Measurements from ENCODE around the gene EDRF1.

The EDRF1 gene

DNA sequence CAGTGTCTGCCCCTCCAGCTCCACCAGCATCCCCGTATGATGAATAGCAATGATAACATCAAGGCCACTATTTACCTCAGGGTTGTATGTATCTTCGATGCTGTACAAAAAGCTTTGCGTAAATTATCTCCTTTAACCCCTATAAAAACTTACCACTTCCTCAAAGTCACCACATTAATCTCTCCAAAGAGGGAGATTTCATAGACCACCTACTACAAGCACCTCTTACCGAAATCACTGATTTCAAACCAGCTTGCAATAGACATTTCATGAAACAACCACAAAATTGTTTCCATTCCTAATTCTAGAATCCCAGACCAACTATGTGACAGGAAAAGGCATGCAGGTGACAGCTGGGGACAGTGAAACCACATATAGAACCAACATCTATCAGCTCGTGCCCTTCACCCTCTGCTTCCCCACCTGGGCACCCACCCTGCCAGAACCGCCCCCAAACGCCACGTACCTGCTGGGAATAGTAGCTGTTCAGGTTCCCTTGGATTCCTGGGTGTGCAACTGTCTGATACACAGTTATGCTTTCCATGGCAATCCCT lies 76.2 kb downstream of the EDRF1 start:
- no peak for DNase-seq

DNA sequence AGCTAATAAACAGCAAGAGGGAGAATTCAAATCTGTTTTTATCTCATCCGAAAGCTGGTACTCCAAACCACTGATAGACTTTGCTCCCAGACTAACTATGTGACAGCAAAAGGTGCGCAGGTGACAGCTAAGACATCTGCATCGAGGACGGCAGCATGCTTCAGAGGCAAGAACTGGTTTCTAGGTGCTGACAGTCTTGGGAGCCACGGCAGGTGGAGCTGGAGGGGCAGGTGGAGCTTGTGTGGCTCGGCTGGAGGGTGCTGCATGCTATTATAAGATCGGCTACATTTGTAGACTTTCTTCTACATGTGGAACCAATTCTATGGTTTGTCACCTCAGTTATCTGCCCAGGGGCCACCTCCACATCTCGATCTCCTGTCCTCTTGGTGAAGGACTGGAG lies 77.9 kb downstream of the EDRF1 start:
- DNase-seq, result no peak

DNA sequence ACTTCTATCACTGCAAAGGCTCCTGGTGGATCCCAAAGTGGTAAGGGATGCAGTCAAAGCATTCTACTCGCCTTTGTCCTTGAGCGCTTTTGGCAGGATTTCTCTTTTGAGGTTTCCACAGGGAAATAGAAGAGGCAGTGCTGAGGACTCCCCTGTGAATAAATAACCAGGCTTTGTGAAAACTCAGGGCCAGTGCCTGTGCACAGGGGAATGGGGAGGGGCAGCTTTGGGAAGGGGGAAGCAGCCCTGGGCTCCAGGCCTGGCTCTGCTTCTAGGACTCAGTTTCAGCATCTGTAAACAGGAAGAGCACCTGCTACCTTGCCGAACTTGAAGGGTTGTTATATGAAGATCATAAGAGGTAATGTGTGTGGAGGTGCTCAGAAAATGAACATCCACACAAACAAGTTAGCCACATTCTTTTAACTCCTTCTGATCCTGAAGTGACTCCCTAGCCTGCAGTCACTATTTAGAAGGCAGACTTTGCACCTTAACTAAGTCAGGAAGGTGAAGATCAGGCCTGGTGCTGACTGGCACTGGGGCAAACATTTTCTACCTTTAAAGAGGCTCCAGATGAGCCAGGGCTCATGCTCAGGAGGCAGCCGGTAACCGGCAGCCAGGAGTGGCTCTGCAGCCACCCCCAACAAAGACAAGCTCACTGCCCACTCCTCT lies 78.6 kb downstream of the EDRF1 start:
- DNase-seq, result no peak

DNA sequence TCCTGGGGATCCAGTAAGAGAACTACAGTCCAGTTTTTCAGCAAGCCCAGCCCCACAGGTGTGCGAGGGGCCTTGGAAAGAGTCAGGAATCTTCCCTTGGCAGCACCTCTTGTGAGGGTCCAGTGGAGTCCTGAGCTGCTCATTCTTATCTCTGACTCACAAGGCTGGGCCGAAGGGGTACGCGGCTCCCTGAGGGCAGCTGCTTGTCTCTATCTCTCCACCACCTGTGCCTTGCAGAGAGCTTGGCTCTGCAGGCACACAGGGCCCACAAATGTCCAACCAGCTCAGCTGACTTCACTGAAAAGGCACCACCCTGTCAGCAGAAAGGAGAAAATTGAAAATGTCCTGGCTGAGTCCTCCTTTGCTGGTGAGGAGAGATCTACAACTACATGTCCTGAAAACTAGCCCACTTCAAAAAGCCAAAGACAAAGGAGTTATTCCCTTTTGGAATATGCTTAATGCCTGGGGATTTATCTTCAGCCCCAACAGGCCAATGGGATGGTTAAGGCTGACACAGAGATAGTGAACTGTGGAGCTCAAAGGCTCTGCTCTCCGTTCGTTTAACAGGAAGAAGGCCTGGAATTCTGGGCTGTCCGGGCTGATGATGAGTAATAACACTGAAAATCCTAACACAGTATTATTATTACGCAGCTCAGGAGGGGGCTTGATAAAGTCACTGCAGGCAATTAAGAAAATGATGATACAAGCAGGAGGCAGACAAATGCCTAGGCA lies 80.1 kb downstream of the EDRF1 start:
- DNase-seq, result no peak

DNA sequence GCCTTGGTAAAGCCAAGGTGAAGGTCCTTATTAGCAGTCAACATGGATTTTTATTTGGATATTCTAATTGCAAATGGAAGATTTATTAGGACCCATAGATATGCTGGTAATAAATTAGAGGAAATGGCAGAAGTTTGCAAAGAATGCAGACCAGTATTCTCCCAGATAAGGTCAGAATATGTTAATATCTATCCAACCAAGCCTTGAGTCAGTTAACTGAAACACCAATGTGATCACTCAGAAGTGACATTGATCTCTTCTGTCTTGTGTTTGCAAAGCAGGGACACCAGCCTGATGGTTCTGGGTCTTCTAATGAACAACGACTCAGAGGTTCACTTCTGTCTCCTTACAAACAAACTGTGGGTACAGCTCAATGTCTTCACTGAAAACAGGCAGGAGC lies 82.1 kb downstream of the EDRF1 start:
- DNase-seq, result no peak

DNA sequence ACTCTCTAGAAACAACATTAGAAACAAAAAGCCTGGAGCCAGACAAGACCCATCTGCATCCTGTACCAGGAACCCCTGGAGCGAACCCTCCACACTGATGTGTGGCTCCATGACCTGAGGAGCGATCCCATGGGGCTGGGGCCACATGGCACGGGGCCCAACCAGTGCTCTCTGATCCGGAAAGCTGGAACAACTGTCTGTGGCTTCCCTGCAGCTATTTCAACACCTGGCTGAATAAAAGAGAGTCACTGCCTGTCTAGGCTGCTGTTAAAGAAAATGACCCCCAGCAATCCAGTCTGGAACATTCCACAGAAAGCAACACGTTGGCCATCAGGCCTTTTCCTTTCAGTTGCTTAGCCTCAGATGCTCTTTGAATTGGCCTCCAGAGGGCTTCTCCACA lies 82.6 kb downstream of the EDRF1 start:
- no peak for DNase-seq

DNA sequence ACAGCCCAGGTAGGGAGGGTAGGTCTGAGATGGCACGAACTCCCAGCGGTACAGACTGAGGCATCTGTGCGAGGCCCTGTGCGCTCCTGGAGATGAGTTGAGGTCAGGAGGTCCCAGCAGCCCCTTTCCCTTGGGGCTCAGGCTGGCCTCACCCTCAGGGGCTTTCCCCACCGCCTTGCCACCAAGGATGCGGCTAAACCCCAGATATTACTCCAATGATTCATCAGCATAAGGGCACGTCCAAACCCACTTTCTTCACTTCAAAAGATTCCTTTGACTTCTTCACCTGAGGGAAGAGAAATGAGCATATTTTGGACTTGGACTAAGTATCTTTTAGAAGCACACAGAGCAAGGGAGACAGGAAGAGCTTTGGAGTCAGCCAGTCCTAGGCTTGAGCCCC lies 83.2 kb downstream of the EDRF1 start:
- DNase-seq, result no peak

DNA sequence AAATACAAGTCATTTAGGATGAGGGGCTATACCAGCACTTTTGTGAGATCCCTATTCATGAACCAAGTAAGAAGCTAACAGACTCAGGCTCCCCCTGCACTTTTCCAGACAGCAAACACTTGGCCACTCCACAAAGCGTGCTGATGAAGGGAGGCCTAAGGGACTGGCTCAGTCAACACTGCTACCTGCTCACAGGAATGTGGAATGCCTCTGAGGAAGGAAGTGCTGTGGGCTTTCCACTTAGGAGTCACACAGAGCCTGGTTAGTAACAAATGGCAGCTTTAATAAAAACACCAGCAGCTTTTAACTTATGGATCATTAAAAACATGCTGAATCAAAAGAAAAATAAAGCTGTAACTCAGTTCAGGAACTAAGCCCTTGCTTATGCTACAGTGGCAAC lies 88.5 kb downstream of the EDRF1 start:
- no peak for DNase-seq

DNA sequence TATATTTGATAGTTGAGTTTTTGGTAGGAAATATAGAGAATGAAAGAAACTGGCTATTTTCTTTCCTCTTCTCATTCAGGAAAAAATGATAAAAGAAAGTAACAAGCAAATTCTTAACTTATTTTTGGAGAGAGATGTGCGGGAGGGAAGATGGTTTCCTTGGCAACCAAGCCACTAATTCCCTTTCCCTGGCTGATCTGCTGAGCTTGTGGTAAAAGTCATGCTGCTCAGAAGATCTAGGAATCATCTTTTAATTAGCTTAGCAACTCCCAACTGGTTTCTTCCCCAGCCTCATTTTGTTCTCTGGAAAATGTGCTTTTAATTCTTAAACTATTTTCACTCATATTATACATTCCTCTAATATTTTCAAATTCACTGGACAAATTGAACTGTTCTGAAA lies 91.7 kb downstream of the EDRF1 start:
- DNase-seq, result no peak

DNA sequence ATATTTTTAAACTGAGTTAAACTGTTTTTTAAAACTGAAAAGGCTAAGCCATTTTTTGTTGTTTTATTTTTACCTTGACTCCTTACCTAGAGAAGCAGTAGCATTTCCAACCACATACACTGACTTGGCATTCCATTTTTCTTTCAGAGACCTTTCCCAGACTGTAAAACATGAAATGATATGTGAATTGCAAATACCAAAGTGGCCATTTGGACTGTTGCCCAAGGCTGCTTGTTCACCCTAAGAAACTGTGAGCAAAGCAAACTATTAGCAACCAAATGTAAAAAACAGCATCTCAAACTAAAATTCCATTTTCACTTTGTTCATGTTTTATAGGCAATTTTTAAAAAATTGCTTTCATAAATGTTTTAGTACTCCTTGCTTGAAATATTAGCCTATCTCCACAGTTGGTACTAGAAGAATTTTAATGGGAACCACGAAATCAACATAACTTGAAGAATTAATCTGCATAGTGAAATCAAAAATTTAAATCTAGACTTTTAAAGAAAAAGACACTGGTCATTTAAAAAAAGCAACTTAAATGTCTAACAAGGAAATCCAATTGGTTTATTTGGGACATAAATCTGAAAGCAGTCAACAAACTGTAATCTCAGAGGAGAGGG lies 92.7 kb downstream of the EDRF1 start:
- no peak for DNase-seq
